HFF-Myc (cell line): Measurements from ENCODE around the gene C2CD4B.

Experiments used
- DNase-seq: peaks from one replicate; pipeline ENCODE4 v3.0.0-alpha.2; 2011; ENCODE audit warnings: low read depth; ENCODE audit errors: extremely low read depth
- H3K4me3 ChIP-seq: replicated peaks from 2 replicates; pipeline ENCODE4 v1.5.1; 2011; ENCODE audit warnings: low read depth, mild to moderate bottlenecking, control low read depth, low read length
- CTCF ChIP-seq: IDR thresholded peaks from 2 replicates; pipeline ENCODE4 v1.5.1; 2012; ENCODE audit warnings: mild to moderate bottlenecking, low read depth, low read length, control low read depth; ENCODE audit errors: missing control alignments

The C2CD4B gene

GRCh38 chr15:62165104-62165792, at the start of gene C2CD4B:
Gene C2CD4B (minus strand): TSS chr15:62165285. CDS start chr15:62164984, 301 bp downstream.
- H3K4me3 ChIP-seq: 0 out of 2 replicates have a peak within 1 kb of the TSS, but pooled peaks have one; percentile 3
- no peak for DNase-seq
- TF ChIP-seq CTCF: no peak

GRCh38 chr15:62212741-62213140, 47.7 kb upstream of the C2CD4B start:
- no peak for TF ChIP-seq CTCF
- H3K4me3 ChIP-seq: no peak overlapping the region
- DNase-seq: no peak

GRCh38 chr15:62211348-62211747, 46.3 kb upstream of the C2CD4B start:
- no peak for TF ChIP-seq CTCF
- H3K4me3 ChIP-seq: no peak overlapping the region
- DNase-seq: no peak

- TF ChIP-seq CTCF: no peak
- no peak for DNase-seq
- H3K4me3 ChIP-seq: no peak overlapping the region
These were observed 44.7 kb upstream of the C2CD4B start for GRCh38 chr15:62209821-62210220.

GRCh38 chr15:62209322-62209721, 44.2 kb upstream of the C2CD4B start:
- H3K4me3 ChIP-seq: no peak overlapping the region
- TF ChIP-seq CTCF: no peak
- no peak for DNase-seq

- DNase-seq: no peak
- H3K4me3 ChIP-seq: no peak overlapping the region
- no peak for TF ChIP-seq CTCF
These were observed 43.8 kb upstream of the C2CD4B start for GRCh38 chr15:62208884-62209283.

GRCh38 chr15:62208367-62208766, 43.3 kb upstream of the C2CD4B start:
- H3K4me3 ChIP-seq: no peak overlapping the region
- no peak for TF ChIP-seq CTCF
- no peak for DNase-seq
